MM.1S (cell line): ENCODE measurements around the gene VGLL2.

Experiments
- CTCF ChIP-seq: fragments of 300-600 bp; sonication (generic); IDR thresholded peaks from 2 replicates; pipeline ENCODE4 v1.5.1; 2016; ENCODE audit warnings: antibody characterized with exemption, low read length, mixed read lengths
- EZH2 ChIP-seq: fragments of 300-600 bp; sonication (generic); optimal IDR thresholded peaks from 2 replicates; pipeline ENCODE3; 2017; ENCODE audit warnings: low read depth, mild to moderate bottlenecking, antibody characterized with exemption, low read length, mixed read lengths

GRCh38 chr6:117232196-117232595 lies 33.2 kb upstream of the VGLL2 start:
- TF ChIP-seq CTCF, result no peak
- TF ChIP-seq EZH2, result no peak
